Psoas muscle (tissue), 8 donors: Measurements from ENCODE around the gene FAIM2. TPM values are rescaled to one million over a fixed set of nuclear protein-coding genes. Genes with fewer than 3 reads are reported as not detected.
A peak's percentile ranks its signal among the peaks of the same experiment; 100 is the strongest.

Source experiments
- ATAC-seq, 4 donors: fragments of 200-7000 bp; cut with Tn5 transposase; one replicate each; pipeline ENCODE4 v1.9.1; 2020; ENCODE audit warnings: moderate library complexity in 3 of 4, mild to moderate bottlenecking in 2 of 4
- DNase-seq, 2 donors: peaks; one replicate each; pipeline ENCODE4 v3.0.0-alpha.2; 2020
- H3K27ac ChIP-seq: fragments of 200-600 bp; one replicate; pipeline ENCODE4 v1.8.0; 2022
- H3K27me3 ChIP-seq, 3 donors: fragments of 200-600 bp in 1 of 3; one replicate each; pipeline versions ENCODE4 v1.6.1 to v1.8.0; 2013 to 2022; ENCODE audit warnings: low read length in 2 of 3, mild to moderate bottlenecking in 2 of 3, moderate library complexity in 1 of 3; ENCODE audit not compliant: insufficient read depth in 3 of 3
- H3K36me3 ChIP-seq, 2 donors: fragments of 200-600 bp in 1 of 2; one replicate each; pipeline versions ENCODE4 v1.6.1 to v1.8.0; 2013 to 2022; ENCODE audit warnings: low read depth in 1 of 2, mild to moderate bottlenecking in 1 of 2, moderate library complexity in 1 of 2; ENCODE audit not compliant: insufficient read depth in 1 of 2
- H3K4me1 ChIP-seq: fragments of 200-600 bp; one replicate; pipeline ENCODE4 v1.8.0; 2022
- H3K4me3 ChIP-seq: fragments of 200-600 bp; one replicate; pipeline ENCODE4 v1.8.0; 2022; ENCODE audit warnings: mild to moderate bottlenecking
- H3K9me3 ChIP-seq: fragments of 200-600 bp; one replicate; pipeline ENCODE4 v1.8.0; 2022
- CTCF ChIP-seq: fragments of 200-600 bp; IDR thresholded peaks from one replicate; pipeline ENCODE4 v1.8.0; 2022; ENCODE audit warnings: antibody characterized with exemption
- WGBS, 3 donors: extraction: QIAGEN DNeasy Blood & Tissue Kit; methylation state at CpG; one replicate each; pipeline versions ENCODE4 v1.1.6 to v1.1.7; 2013; 5-methylcytosine and 5-hydroxymethylcytosine counted together
- intact Hi-C, 2 donors: fragments of 100-400 bp; cut with DNase I; formaldehyde crosslinking; loops; one replicate each; pipeline versions ENCODE4 v1.11.0 to v1.14.2; 2022
- polyA plus RNA-seq, 3 donors: library from polyadenylated mRNA; stranded (reverse); fragments of 200-250 nt; gene quantifications; one replicate each; pipeline ENCODE4 v1.2.3, GENCODE V29; 2013
- total RNA-seq, 4 donors: library from RNA; stranded (reverse); fragmentation: NEBNext Ultra II Directional in 2 of 4; extraction: Animal tissue kit (Norgen Biotek cat#: 25700) in 2 of 4; gene quantifications; one replicate each; pipeline versions ENCODE4 v1.2.1 to v1.2.4, GENCODE V29; 2021 to 2023
- donor health status: healthy with polysubstance abuse.
- donor health status: DM: no; HTN: no; CAD: no; lungs with moderate emphysema.
- donor health status: Bipolar disorder and iron deficiency.
- donor health status: healthy.
- donor health status: DM: yes; HTN: yes; CAD: no.
- donor health status: DM: no; HTN: no; CAD: no.
- donor health status: DM: no; HTN: no; CAD: no.
- donor health status: DM: yes; HTN: yes; CAD: no.

FAIM2 gene
- total and polyA plus RNA-seq, 7 donors = 0.22 to 1.1 (median 0.58) TPM; not detected in 2

- TF ChIP-seq CTCF = no peak
- WGBS, 3 donors = 23 to 38% (median 29%) methylated on average over 4 to 5 of the region's 5 CpGs
- ATAC-seq (peak in 2 of 4 donors; percentile 26 to 40), DNase-seq (peak; percentile 58 to 72)
- Histone ChIP-seq H3K27me3 (no peaks in the 10 kb centered on the region), H3K27ac (peak overlapping the region; percentile 78), H3K4me1 (peaks cover 51% of the 10 kb centered on the region), H3K36me3 (peaks cover 0 to 5% of the 10 kb centered on the region in 2 donors), H3K9me3 (no peaks in the 10 kb centered on the region), H3K4me3 (peak overlapping the region; percentile 91)
- intact Hi-C loops = no loop called here
Measured at GRCh38 chr12:49825360-49825970, 78.2 kb downstream of the FAIM2 start.

- no peaks in the 10 kb centered on the region for H3K9me3 ChIP-seq
- TF ChIP-seq CTCF = no peak
- peaks cover 0 to 5% of the 10 kb centered on the region in 2 donors for H3K36me3 ChIP-seq
- 51 to 69% (median 57%) methylated on average over 4 of the region's 4 CpGs for WGBS, 3 donors
- no peak for ATAC-seq
- no peak for DNase-seq
- peak overlapping the region; percentile 91 for H3K4me3 ChIP-seq
- H3K27me3 ChIP-seq = no peaks in the 10 kb centered on the region
- peaks cover 51% of the 10 kb centered on the region for H3K4me1 ChIP-seq
- intact Hi-C loops = no loop called here
- peak overlapping the region; percentile 78 for H3K27ac ChIP-seq
Measured at GRCh38 chr12:49824895-49825294, 78.8 kb downstream of the FAIM2 start.

GRCh38 chr12:49824416-49824815 is 79.3 kb downstream of the FAIM2 start:
- Histone ChIP-seq H3K4me3 (no peak overlapping the region), H3K27ac (peak overlapping the region; percentile 78)
- intact Hi-C loops = no loop called here

GRCh38 chr12:49823951-49824350 is 79.7 kb downstream of the FAIM2 start:
- Histone ChIP-seq H3K4me1 (peaks cover 47% of the 10 kb centered on the region), H3K27me3 (no peaks in the 10 kb centered on the region), H3K9me3 (no peaks in the 10 kb centered on the region), H3K27ac (peak overlapping the region; percentile 78), H3K4me3 (no peak overlapping the region), H3K36me3 (peaks cover 0 to 5% of the 10 kb centered on the region in 2 donors)
- WGBS, 3 donors = 81 to 90% (median 83%) methylated on average over 6 of the region's 6 CpGs
- DNase-seq (no peak), ATAC-seq (no peak)
- intact Hi-C loops = no loop called here
- no peak for TF ChIP-seq CTCF

More at GRCh38 chr12:49824416-49824815, 79.3 kb downstream of the FAIM2 start:
- H3K36me3 ChIP-seq = peaks cover 0 to 5% of the 10 kb centered on the region in 2 donors
- no peak for TF ChIP-seq CTCF
- no peaks in the 10 kb centered on the region for H3K9me3 ChIP-seq
- no peaks in the 10 kb centered on the region for H3K27me3 ChIP-seq
- 67 to 83% (median 72%) methylated on average over 8 of the region's 8 CpGs for WGBS, 3 donors
- peaks cover 51% of the 10 kb centered on the region for H3K4me1 ChIP-seq
- ATAC-seq (no peak), DNase-seq (no peak)

GRCh38 chr12:49823350-49823749 is 80.3 kb downstream of the FAIM2 start:
- H3K9me3 ChIP-seq = no peaks in the 10 kb centered on the region

More at GRCh38 chr12:49823350-49823749, 80.3 kb downstream of the FAIM2 start:
- no peak for TF ChIP-seq CTCF
- Histone ChIP-seq H3K4me1 (peaks cover 45% of the 10 kb centered on the region), H3K4me3 (no peak overlapping the region), H3K27me3 (no peaks in the 10 kb centered on the region), H3K36me3 (peaks cover 0 to 5% of the 10 kb centered on the region in 2 donors), H3K27ac (no peak overlapping the region)
- no peak for DNase-seq
- WGBS, 3 donors = 65 to 100% (median 67%) methylated on average over 1 of the region's 1 CpG
- intact Hi-C loops = no loop called here
- no peak for ATAC-seq
